Activated CD8-positive, alpha-beta memory T cell treated with anti-CD3 and anti-CD28 coated beads for 48 hours (primary cell): ENCODE data around the gene IL6R.
"Not testable (repeated sequence)": the region's sequence is repeated elsewhere in the genome, so short reads cannot be mapped to it uniquely, and the experiment has no call there.

Experiments used
- DNase-seq, 3 experiments: peaks; one replicate each; pipeline ENCODE4 v3.0.0-alpha.2; 2020; ENCODE audit warnings: low read depth in 2 of 3, low spot score in 2 of 3

Gene IL6R

GRCh38 chr1:154478639-154479038, 73.5 kb downstream of the IL6R start:
- DNase-seq = no peak

GRCh38 chr1:154479764-154480421, 74.8 kb downstream of the IL6R start:
- peak in 1 of 3 experiments; percentile 35 for DNase-seq

- DNase-seq = no peak
These were observed 75.9 kb downstream of the IL6R start for GRCh38 chr1:154481053-154481452.

- DNase-seq = no peak
These were observed 79.0 kb downstream of the IL6R start for GRCh38 chr1:154483941-154484803.

- no peak for DNase-seq
These were observed 80.0 kb downstream of the IL6R start for GRCh38 chr1:154485106-154485505.

GRCh38 chr1:154485910-154486496, 80.9 kb downstream of the IL6R start:
- no peak for DNase-seq

- not testable (repeated sequence) for DNase-seq
These were observed 81.6 kb downstream of the IL6R start for GRCh38 chr1:154486756-154487155.

- no peak for DNase-seq
These were observed 83.8 kb downstream of the IL6R start for GRCh38 chr1:154488922-154489321.

- DNase-seq = no peak
These were observed 84.6 kb downstream of the IL6R start for GRCh38 chr1:154489695-154490274.

GRCh38 chr1:154490317-154490716, 85.2 kb downstream of the IL6R start:
- no peak for DNase-seq

- DNase-seq = no peak
These were observed 87.0 kb downstream of the IL6R start for GRCh38 chr1:154492115-154492514.

- DNase-seq = no peak
These were observed 88.1 kb downstream of the IL6R start for GRCh38 chr1:154493276-154493675.

- DNase-seq = no peak
These were observed 90.5 kb downstream of the IL6R start for GRCh38 chr1:154495496-154496273.

- no peak for DNase-seq
These were observed 91.2 kb downstream of the IL6R start for GRCh38 chr1:154496383-154496782.

GRCh38 chr1:154497026-154497806, 92.1 kb downstream of the IL6R start:
- DNase-seq = no peak

GRCh38 chr1:154499446-154499845, 94.3 kb downstream of the IL6R start:
- no peak for DNase-seq

GRCh38 chr1:154500533-154500932, 95.4 kb downstream of the IL6R start:
- DNase-seq = no peak

GRCh38 chr1:154501423-154502065, 96.4 kb downstream of the IL6R start:
- DNase-seq = no peak

GRCh38 chr1:154502066-154502743, 97.1 kb downstream of the IL6R start, which contains the start of the genes SHE and TDRD10:
SHE (minus strand) TSS chr1:154502412; CDS start chr1:154502026, 386 bp downstream.
TDRD10 (plus strand) TSS chr1:154502219; CDS start chr1:154506904, 4,685 bp downstream.
- no peak for DNase-seq
